Activated CD8-positive, alpha-beta memory T cell treated with anti-CD3 and anti-CD28 coated beads, Interleukin-2, amount 50 U/mL, for 1 hour (primary cell): ENCODE measurements around the gene PON1.

Experiments
- DNase-seq: peaks from one replicate; pipeline ENCODE4 v3.0.0-alpha.2; 2020; ENCODE audit errors: extremely low read depth

PON1 gene

GRCh38 chr7:95324431-95324830 lies at the start of gene PON1:
PON1 (minus strand) TSS chr7:95324532; CDS start chr7:95324475, 57 bp downstream.
- DNase-seq = no peak

- DNase-seq = no peak
Observed at GRCh38 chr7:95373323-95373722, 49.0 kb upstream of the PON1 start.

GRCh38 chr7:95368235-95368634 lies 43.9 kb upstream of the PON1 start:
- no peak for DNase-seq

GRCh38 chr7:95367606-95368005 lies 43.3 kb upstream of the PON1 start:
- DNase-seq = no peak

GRCh38 chr7:95365151-95365550 lies 40.8 kb upstream of the PON1 start:
- no peak for DNase-seq

- DNase-seq = no peak
Observed at GRCh38 chr7:95357623-95358022, 33.3 kb upstream of the PON1 start.

- DNase-seq = no peak
Observed at GRCh38 chr7:95342642-95343307, 18.4 kb upstream of the PON1 start.

- no peak for DNase-seq
Observed at GRCh38 chr7:95342029-95342428, 17.7 kb upstream of the PON1 start.

- no peak for DNase-seq
Observed at GRCh38 chr7:95340491-95340890, 16.2 kb upstream of the PON1 start.

- no peak for DNase-seq
Observed at GRCh38 chr7:95338832-95339231, 14.5 kb upstream of the PON1 start.

- DNase-seq = no peak
Observed at GRCh38 chr7:95335093-95335492, 10.8 kb upstream of the PON1 start.

GRCh38 chr7:95334447-95334846 lies 10.1 kb upstream of the PON1 start:
- no peak for DNase-seq

- DNase-seq = no peak
Observed at GRCh38 chr7:95330961-95331337, 6.6 kb upstream of the PON1 start.

- no peak for DNase-seq
Observed at GRCh38 chr7:95330204-95330960, 6.0 kb upstream of the PON1 start.

GRCh38 chr7:95327356-95327755 lies 3.0 kb upstream of the PON1 start:
- no peak for DNase-seq

- no peak for DNase-seq
Observed at GRCh38 chr7:95323410-95324129, 762 bp downstream of the PON1 start.

- DNase-seq = no peak
Observed at GRCh38 chr7:95322854-95323253, 1.5 kb downstream of the PON1 start.

- no peak for DNase-seq
Observed at GRCh38 chr7:95322396-95322795, 1.9 kb downstream of the PON1 start.

- DNase-seq = no peak
Observed at GRCh38 chr7:95321720-95322119, 2.6 kb downstream of the PON1 start.

GRCh38 chr7:95320651-95321050 lies 3.7 kb downstream of the PON1 start:
- no peak for DNase-seq

GRCh38 chr7:95319570-95319969 lies 4.8 kb downstream of the PON1 start:
- no peak for DNase-seq

GRCh38 chr7:95318501-95319100 lies 5.7 kb downstream of the PON1 start:
- no peak for DNase-seq
